Mammary epithelial cell (primary cell): ENCODE measurements around the gene ECHDC3.

Experiments used
- CTCF ChIP-seq, 2 donors: IDR thresholded peaks in 1 of 2; conservative IDR thresholded peaks in 1 of 2; 2 replicates each; pipeline ENCODE4 v1.5.1; 2011 to 2012; ENCODE audit warnings: inconsistent platforms in 2 of 2, low read length in 2 of 2, mild to moderate bottlenecking in 2 of 2, control low read depth in 1 of 2, low read depth in 1 of 2; ENCODE audit not compliant: insufficient read depth in 1 of 2; ENCODE audit errors: extremely low read depth in 1 of 2
- EZH2 ChIP-seq: IDR thresholded peaks from 2 replicates; pipeline ENCODE4 v1.6.1; 2012; ENCODE audit warnings: low read length, inconsistent platforms, borderline replicate concordance

- TF ChIP-seq CTCF (conservative IDR thresholded peaks at IDR 0.05 in 1 of 2, IDR thresholded peaks at IDR 0.05 in 1 of 2; ENCODE audit: extremely low read depth in 1 of 2, insufficient read depth in 1 of 2, low read depth in 1 of 2, low read length in 2 of 2) (no peak), EZH2 (no peak)
Measured at GRCh38 chr10:11795101-11795920, 53.1 kb downstream of the ECHDC3 start.
